HCT116 (cell line): Measurements from ENCODE around the gene KIF13A.

Experiments used
- CEBPB ChIP-seq: IDR thresholded peaks from 2 replicates; pipeline ENCODE4 v1.6.1; 2012; ENCODE audit warnings: low read depth
- CTCF ChIP-seq, 3 experiments: fragments of 200-600 bp in 1 of 3; sonication (generic) in 1 of 3; IDR thresholded peaks in 2 of 3; conservative IDR thresholded peaks in 1 of 3; 2 replicates each; pipeline ENCODE4 v1.5.1; 2012 to 2017; ENCODE audit warnings: low read depth in 2 of 3, low read length in 2 of 3, antibody characterized with exemption in 1 of 3, borderline replicate concordance in 1 of 3, control low read depth in 1 of 3, mild to moderate bottlenecking in 1 of 3, mixed read lengths in 1 of 3, mixed run types in 1 of 3, moderate library complexity in 1 of 3; ENCODE audit not compliant: insufficient read depth in 1 of 3
- EGR1 ChIP-seq: IDR thresholded peaks from 2 replicates; pipeline ENCODE4 v1.6.1; 2012; ENCODE audit warnings: low read depth
- ELF1 ChIP-seq: IDR thresholded peaks from 2 replicates; pipeline ENCODE4 v1.6.1; 2012; ENCODE audit warnings: low read depth, borderline replicate concordance
- EZH2 ChIP-seq: fragments of 200-600 bp; sonication (generic); IDR thresholded peaks from 2 replicates; pipeline ENCODE4 v1.6.1; 2017; ENCODE audit warnings: antibody characterized with exemption, mixed run types
- JUND ChIP-seq: IDR thresholded peaks from 2 replicates; pipeline ENCODE4 v1.6.1; 2012
- MAX ChIP-seq: IDR thresholded peaks from 2 replicates; pipeline ENCODE4 v1.6.1; 2012
- POLR2A ChIP-seq: IDR thresholded peaks from 2 replicates; pipeline ENCODE4 v1.7.0; 2011; ENCODE audit warnings: borderline replicate concordance; ENCODE audit not compliant: insufficient read depth, insufficient read length; ENCODE audit errors: extremely low read depth
- POLR2AphosphoS5 ChIP-seq: IDR thresholded peaks from 2 replicates; pipeline ENCODE4 v1.6.1; 2011; ENCODE audit warnings: mild to moderate bottlenecking, low read depth, low read length, moderate library complexity
- SP1 ChIP-seq: IDR thresholded peaks from 2 replicates; pipeline ENCODE4 v1.6.1; 2012; ENCODE audit warnings: low read depth
- SRF ChIP-seq: IDR thresholded peaks from 2 replicates; pipeline ENCODE4 v1.6.1; 2012; ENCODE audit warnings: low read depth
- TCF7L2 ChIP-seq: IDR thresholded peaks from 2 replicates; pipeline ENCODE4 v1.7.0; 2011; ENCODE audit warnings: borderline replicate concordance, inconsistent platforms; ENCODE audit not compliant: insufficient read depth, insufficient read length; ENCODE audit errors: extremely low read depth
- YY1 ChIP-seq: IDR thresholded peaks from 2 replicates; pipeline ENCODE4 v1.6.1; 2011; ENCODE audit warnings: low read length, low read depth, moderate library complexity, mild to moderate bottlenecking; ENCODE audit not compliant: insufficient replicate concordance; ENCODE audit errors: extremely low read depth
- ZFX ChIP-seq: fragments of 450-650 bp; IDR thresholded peaks from 2 replicates; pipeline ENCODE4 v1.6.1; 2017

DNA sequence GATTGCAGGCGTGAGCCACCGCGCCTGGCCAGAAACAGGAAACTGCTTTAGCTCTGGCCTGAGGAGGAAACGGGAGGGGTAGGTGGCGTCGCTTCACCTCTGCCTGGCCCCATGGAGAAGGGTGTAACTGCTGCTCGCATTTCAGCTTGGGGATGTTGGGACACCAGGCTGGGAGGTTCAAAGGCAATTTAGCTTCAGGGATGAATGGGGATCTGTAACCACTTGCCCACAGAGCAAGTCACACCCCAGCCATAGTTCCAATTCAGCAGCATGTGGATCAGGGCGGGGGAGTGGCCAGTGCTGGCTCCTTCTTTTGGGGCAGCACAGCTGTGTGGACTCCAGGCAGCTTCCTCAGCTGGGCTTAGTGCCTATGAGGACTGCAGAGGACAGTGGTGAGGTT lies 245.9 kb downstream of the KIF13A start:
- TF ChIP-seq SP1 (no peak), POLR2A (no peak), YY1 (no peak), CTCF (IDR thresholded peaks at IDR 0.05 in 2 of 3, conservative IDR thresholded peaks at IDR 0.05 in 1 of 3; ENCODE audit: borderline replicate concordance in 1 of 3, insufficient read depth in 1 of 3, low read depth in 2 of 3, low read length in 2 of 3) (no peak), JUND (no peak), MAX (no peak), TCF7L2 (no peak), EGR1 (no peak), EZH2 (no peak), ELF1 (no peak), CEBPB (no peak), ZFX (no peak), SRF (no peak), POLR2AphosphoS5 (no peak)
